ENCODE data around the gene CASQ1. TPM values are rescaled to one million over a fixed set of nuclear protein-coding genes. Genes with fewer than 3 reads are reported as not detected.

CASQ1 gene
- total and polyA plus RNA-seq, 5 donors = 9.5 to 33.3 (median 19.0) TPM

DNA sequence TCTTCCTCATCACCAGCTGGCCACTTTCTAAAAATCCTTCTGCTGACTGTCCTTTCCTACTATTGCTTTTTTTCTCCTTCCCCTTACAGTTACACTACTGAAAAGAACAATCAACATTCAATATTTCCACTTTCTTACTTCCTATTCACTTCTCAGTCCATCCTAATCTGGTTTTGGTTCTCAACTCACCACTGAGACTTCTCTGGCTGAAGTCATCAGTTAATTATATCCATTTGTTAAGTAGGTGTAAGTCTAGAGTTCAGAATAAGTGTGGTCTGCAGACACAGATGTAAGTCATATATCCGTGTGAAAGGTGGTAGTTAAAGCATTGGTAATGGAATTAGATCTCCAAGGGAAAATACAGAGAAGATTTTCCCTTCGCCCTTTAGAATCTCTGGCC is 36.2 kb downstream of the CASQ1 start:
- ATAC-seq = no peak
- H3K27ac ChIP-seq (ENCODE audit: low read length) = no peak overlapping the region
- intact Hi-C loops (cut with DNase I) = no loop called here

GRCh38 chr1:160227034-160227433 is 36.7 kb downstream of the CASQ1 start:
- DNase-seq (no peak), ATAC-seq (no peak)
- H3K27me3 ChIP-seq (ENCODE audit: control insufficient read depth, insufficient read depth) = no peaks in the 10 kb centered on the region
- intact Hi-C loops (cut with DNase I) = no loop called here
- no peaks in the 10 kb centered on the region for H3K4me1 ChIP-seq (ENCODE audit: control insufficient read depth, insufficient read depth, low read length)
- no peaks in the 10 kb centered on the region for H3K9me3 ChIP-seq (ENCODE audit: control insufficient read depth, low read length)
- WGBS = 89% methylated on average over 4 of the region's 4 CpGs
- no peak overlapping the region for H3K27ac ChIP-seq (ENCODE audit: low read length)
- no peak overlapping the region for H3K4me3 ChIP-seq (ENCODE audit: low read length)

More for the DNA sequence above, 36.2 kb downstream of the CASQ1 start:
- no peak for DNase-seq
- WGBS = 79% methylated on average over 2 of the region's 2 CpGs
- no peaks in the 10 kb centered on the region for H3K27me3 ChIP-seq (ENCODE audit: control insufficient read depth, insufficient read depth)
- no peaks in the 10 kb centered on the region for H3K9me3 ChIP-seq (ENCODE audit: control insufficient read depth, low read length)
- no peaks in the 10 kb centered on the region for H3K4me1 ChIP-seq (ENCODE audit: control insufficient read depth, insufficient read depth, low read length)
- H3K4me3 ChIP-seq (ENCODE audit: low read length) = no peak overlapping the region

DNA sequence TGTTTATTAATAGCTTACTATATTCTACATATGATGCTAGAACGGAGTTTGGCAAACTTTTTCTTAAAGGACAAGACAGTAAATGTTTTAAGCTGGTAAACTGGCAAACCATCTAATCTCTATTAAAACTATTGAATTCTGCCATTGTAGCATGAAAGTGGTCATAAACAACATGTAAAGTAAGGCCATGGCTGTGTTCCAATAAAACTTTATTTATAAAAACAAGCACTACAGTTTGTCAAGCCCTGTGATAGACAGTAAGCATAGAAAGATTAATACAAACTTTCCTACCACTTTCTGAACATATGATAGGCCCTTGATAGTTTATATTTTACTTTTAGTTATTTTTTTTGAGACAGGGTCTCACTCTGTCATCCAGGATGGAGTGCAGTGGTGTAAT is 37.2 kb downstream of the CASQ1 start:
- intact Hi-C loops (cut with DNase I) = no loop called here
- Histone ChIP-seq H3K27ac (ENCODE audit: low read length) (no peak overlapping the region), H3K4me3 (ENCODE audit: low read length) (no peak overlapping the region), H3K4me1 (ENCODE audit: control insufficient read depth, insufficient read depth, low read length) (no peaks in the 10 kb centered on the region), H3K27me3 (ENCODE audit: control insufficient read depth, insufficient read depth) (no peaks in the 10 kb centered on the region), H3K9me3 (ENCODE audit: control insufficient read depth, low read length) (no peaks in the 10 kb centered on the region)
- ATAC-seq = no peak
- no peak for DNase-seq
- 100% methylated on average over 1 of the region's 1 CpG for WGBS

- ATAC-seq (no peak), DNase-seq (no peak)
- Histone ChIP-seq H3K9me3 (ENCODE audit: control insufficient read depth, low read length) (no peaks in the 10 kb centered on the region), H3K27ac (ENCODE audit: low read length) (no peak overlapping the region), H3K4me1 (ENCODE audit: control insufficient read depth, insufficient read depth, low read length) (no peaks in the 10 kb centered on the region), H3K4me3 (ENCODE audit: low read length) (no peak overlapping the region), H3K27me3 (ENCODE audit: control insufficient read depth, insufficient read depth) (no peaks in the 10 kb centered on the region)
- intact Hi-C loops (cut with DNase I) = no loop called here
These were observed 38.1 kb downstream of the CASQ1 start for GRCh38 chr1:160228431-160228830.

- no peak for ATAC-seq
- intact Hi-C loops (cut with DNase I) = no loop called here
- H3K9me3 ChIP-seq (ENCODE audit: control insufficient read depth, low read length) = no peaks in the 10 kb centered on the region
- no peak overlapping the region for H3K4me3 ChIP-seq (ENCODE audit: low read length)
- DNase-seq = no peak
- H3K27ac ChIP-seq (ENCODE audit: low read length) = no peak overlapping the region
- no peaks in the 10 kb centered on the region for H3K27me3 ChIP-seq (ENCODE audit: control insufficient read depth, insufficient read depth)
- H3K4me1 ChIP-seq (ENCODE audit: control insufficient read depth, insufficient read depth, low read length) = no peaks in the 10 kb centered on the region
These were observed 42.5 kb downstream of the CASQ1 start for GRCh38 chr1:160232911-160233310.

- intact Hi-C loops (cut with DNase I) = no loop called here
- H3K4me1 ChIP-seq (ENCODE audit: control insufficient read depth, insufficient read depth, low read length) = no peaks in the 10 kb centered on the region
- no peak overlapping the region for H3K27ac ChIP-seq (ENCODE audit: low read length)
- H3K4me3 ChIP-seq (ENCODE audit: low read length) = no peak overlapping the region
- ATAC-seq (no peak), DNase-seq (no peak)
- H3K27me3 ChIP-seq (ENCODE audit: control insufficient read depth, insufficient read depth) = no peaks in the 10 kb centered on the region
- 90% methylated on average over 5 of the region's 5 CpGs for WGBS
- no peaks in the 10 kb centered on the region for H3K9me3 ChIP-seq (ENCODE audit: control insufficient read depth, low read length)
These were observed 46.4 kb downstream of the CASQ1 start for GRCh38 chr1:160236806-160237205.

DNA sequence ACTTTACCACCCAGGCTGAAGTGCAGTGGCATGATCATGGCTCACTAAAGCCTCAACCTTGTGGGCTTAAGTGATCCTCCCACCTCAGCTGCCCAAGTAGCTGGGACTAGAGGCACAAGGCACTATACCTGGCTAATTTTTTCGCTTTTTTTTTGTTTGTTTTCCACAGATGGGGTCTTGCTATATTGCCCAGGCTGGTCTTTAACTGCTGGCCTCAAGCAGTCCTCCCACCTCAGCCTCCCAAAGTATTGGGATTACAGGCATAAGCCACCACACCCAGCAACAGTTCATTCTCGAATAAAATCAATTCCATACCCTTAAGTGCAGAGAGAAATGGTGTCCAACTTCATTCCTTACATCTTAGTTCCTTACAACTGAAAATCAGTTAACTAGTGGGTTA is 47.2 kb downstream of the CASQ1 start:
- no peaks in the 10 kb centered on the region for H3K27me3 ChIP-seq (ENCODE audit: control insufficient read depth, insufficient read depth)
- no peak overlapping the region for H3K4me3 ChIP-seq (ENCODE audit: low read length)
- no peaks in the 10 kb centered on the region for H3K4me1 ChIP-seq (ENCODE audit: control insufficient read depth, insufficient read depth, low read length)
- WGBS = 96% methylated on average over 2 of the region's 2 CpGs
- ATAC-seq = no peak
- no peak overlapping the region for H3K27ac ChIP-seq (ENCODE audit: low read length)
- H3K9me3 ChIP-seq (ENCODE audit: control insufficient read depth, low read length) = no peaks in the 10 kb centered on the region
- intact Hi-C loops (cut with DNase I) = no loop called here
- no peak for DNase-seq

- no peaks in the 10 kb centered on the region for H3K9me3 ChIP-seq (ENCODE audit: control insufficient read depth, low read length)
- DNase-seq (no peak), ATAC-seq (no peak)
- H3K4me1 ChIP-seq (ENCODE audit: control insufficient read depth, insufficient read depth, low read length) = no peaks in the 10 kb centered on the region
- intact Hi-C loops (cut with DNase I) = no loop called here
- no peak overlapping the region for H3K4me3 ChIP-seq (ENCODE audit: low read length)
- H3K27me3 ChIP-seq (ENCODE audit: control insufficient read depth, insufficient read depth) = no peaks in the 10 kb centered on the region
- 71% methylated on average over 5 of the region's 5 CpGs for WGBS
- H3K27ac ChIP-seq (ENCODE audit: low read length) = no peak overlapping the region
These were observed 48.0 kb downstream of the CASQ1 start for GRCh38 chr1:160238408-160238807.

- Histone ChIP-seq H3K4me1 (ENCODE audit: control insufficient read depth, insufficient read depth, low read length) (no peaks in the 10 kb centered on the region), H3K4me3 (ENCODE audit: low read length) (no peak overlapping the region), H3K27ac (ENCODE audit: low read length) (no peak overlapping the region), H3K27me3 (ENCODE audit: control insufficient read depth, insufficient read depth) (no peaks in the 10 kb centered on the region), H3K9me3 (ENCODE audit: control insufficient read depth, low read length) (no peaks in the 10 kb centered on the region)
- intact Hi-C loops (cut with DNase I) = no loop called here
- DNase-seq (no peak), ATAC-seq (peak in 1 of 2 donors; percentile 14)
- 95% methylated on average over 24 of the region's 24 CpGs for WGBS
These were observed 49.4 kb downstream of the CASQ1 start for GRCh38 chr1:160239582-160240299.

DNA sequence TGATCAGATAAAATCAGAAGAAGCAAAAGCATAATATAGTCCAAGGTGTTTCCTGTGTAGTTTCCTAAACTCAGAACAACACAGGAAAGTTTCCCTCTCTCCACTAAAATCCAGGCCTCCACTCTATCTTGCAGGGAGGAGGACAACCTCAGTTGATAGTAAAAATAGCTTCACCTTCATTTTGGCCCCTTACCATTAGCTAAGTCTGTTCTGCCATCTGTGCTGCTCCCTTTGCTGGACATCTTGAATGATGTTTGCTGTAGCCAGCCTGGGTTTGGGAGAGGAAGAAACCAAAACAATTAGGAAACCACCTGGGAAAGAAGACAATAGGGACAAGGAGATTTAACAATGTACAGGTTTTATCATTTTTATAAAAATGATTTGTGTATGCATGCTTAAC is 53.4 kb downstream of the CASQ1 start:
- Histone ChIP-seq H3K27me3 (ENCODE audit: control insufficient read depth, insufficient read depth) (no peaks in the 10 kb centered on the region), H3K9me3 (ENCODE audit: control insufficient read depth, low read length) (no peaks in the 10 kb centered on the region), H3K4me1 (ENCODE audit: control insufficient read depth, insufficient read depth, low read length) (no peaks in the 10 kb centered on the region), H3K27ac (ENCODE audit: low read length) (no peak overlapping the region), H3K4me3 (ENCODE audit: low read length) (no peak overlapping the region)
- ATAC-seq (no peak), DNase-seq (no peak)
- intact Hi-C loops (cut with DNase I) = no loop called here

- WGBS = 53% methylated on average over 1 of the region's 1 CpG
- ATAC-seq (no peak), DNase-seq (no peak)
- Histone ChIP-seq H3K27ac (ENCODE audit: low read length) (no peak overlapping the region), H3K27me3 (ENCODE audit: control insufficient read depth, insufficient read depth) (no peaks in the 10 kb centered on the region), H3K9me3 (ENCODE audit: control insufficient read depth, low read length) (no peaks in the 10 kb centered on the region), H3K4me1 (ENCODE audit: control insufficient read depth, insufficient read depth, low read length) (no peaks in the 10 kb centered on the region), H3K4me3 (ENCODE audit: low read length) (no peak overlapping the region)
- intact Hi-C loops (cut with DNase I) = no loop called here
These were observed 53.8 kb downstream of the CASQ1 start for GRCh38 chr1:160244209-160244608.

DNA sequence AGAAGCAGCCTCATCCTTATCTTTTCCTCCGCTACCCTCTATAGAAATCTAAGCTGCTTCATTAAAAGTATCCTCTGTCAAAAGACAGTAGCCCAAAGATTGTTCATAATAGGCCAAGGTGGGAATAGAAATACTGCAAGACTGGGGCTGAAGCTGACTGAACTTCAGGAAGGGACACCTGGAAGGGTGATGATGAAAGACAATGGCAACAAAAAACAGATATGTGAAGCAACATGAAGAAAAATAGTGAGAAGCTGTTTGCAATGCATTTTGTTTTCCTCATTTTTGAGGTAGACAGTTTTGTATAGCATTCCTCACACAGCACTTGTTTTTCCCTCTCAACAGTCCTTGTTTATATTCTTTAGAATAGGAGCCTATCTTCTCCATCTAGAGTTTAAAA is 55.1 kb downstream of the CASQ1 start:
- no peaks in the 10 kb centered on the region for H3K4me1 ChIP-seq (ENCODE audit: control insufficient read depth, insufficient read depth, low read length)
- intact Hi-C loops (cut with DNase I) = loop anchor here in 1 of 4 donors (5.0 kb wide), 1 partner anchor 53 kb away; the partner anchor contains the start of gene CASQ1
- H3K27ac ChIP-seq (ENCODE audit: low read length) = no peak overlapping the region

More for the DNA sequence above, 55.1 kb downstream of the CASQ1 start:
- 65% methylated on average over 1 of the region's 1 CpG for WGBS
- no peaks in the 10 kb centered on the region for H3K27me3 ChIP-seq (ENCODE audit: control insufficient read depth, insufficient read depth)
- H3K4me3 ChIP-seq (ENCODE audit: low read length) = no peak overlapping the region
- DNase-seq (no peak), ATAC-seq (no peak)
- no peaks in the 10 kb centered on the region for H3K9me3 ChIP-seq (ENCODE audit: control insufficient read depth, low read length)
